ELF-1 (cell line): ENCODE measurements around the gene RPL10.
A peak's percentile ranks its signal among the peaks of the same experiment; 100 is the strongest.

Source experiments
- DNase-seq: peaks from one replicate; pipeline ENCODE4 v3.0.0-alpha.2; 2016; ENCODE audit warnings: low read depth, low spot score

The RPL10 gene

GRCh38 chrX:154430916-154431315, 32.7 kb downstream of the RPL10 start:
- DNase-seq = peak; percentile 83

DNA sequence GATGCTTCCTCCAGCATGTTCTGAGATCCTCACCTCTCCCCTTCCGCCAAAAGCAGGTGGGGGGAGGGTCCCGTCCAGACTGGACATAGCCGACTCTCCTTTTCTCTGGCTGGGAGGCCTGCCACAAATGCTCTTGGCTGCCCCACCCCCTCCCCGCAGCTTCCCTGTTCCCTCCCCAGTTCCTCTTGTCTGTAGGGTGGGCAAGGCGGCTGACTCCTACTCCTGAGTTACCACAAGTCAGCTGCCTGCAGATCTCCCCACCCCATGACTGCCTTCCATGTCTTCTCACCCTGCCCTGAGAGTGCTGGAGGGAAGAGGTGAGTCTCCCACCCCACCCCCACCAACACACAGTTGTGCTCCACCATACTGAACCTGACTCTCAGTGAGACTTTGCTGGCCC, 33.2 kb downstream of the RPL10 start:
- DNase-seq = no peak

- no peak for DNase-seq
Observed at GRCh38 chrX:154432210-154432609, 34.0 kb downstream of the RPL10 start.

DNA sequence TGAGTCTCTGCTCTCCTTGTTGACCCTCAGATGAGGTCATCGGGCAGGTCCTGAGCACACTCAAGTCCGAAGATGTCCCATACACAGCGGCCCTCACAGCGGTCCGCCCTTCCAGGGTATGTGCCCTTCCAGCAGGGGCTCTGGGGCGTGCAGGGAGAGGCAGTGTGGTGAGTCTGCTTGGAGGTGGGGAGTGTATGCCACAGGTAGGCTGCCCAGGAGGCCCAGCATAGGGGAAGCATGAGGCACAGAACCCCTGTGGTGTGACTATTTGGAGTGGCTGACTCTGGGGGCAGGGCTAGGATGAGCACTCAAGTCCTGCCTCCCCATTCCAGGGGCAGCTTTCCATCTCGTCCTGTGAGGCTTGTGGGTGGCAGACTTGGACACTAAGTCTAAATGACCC, 35.4 kb downstream of the RPL10 start:
- no peak for DNase-seq

DNA sequence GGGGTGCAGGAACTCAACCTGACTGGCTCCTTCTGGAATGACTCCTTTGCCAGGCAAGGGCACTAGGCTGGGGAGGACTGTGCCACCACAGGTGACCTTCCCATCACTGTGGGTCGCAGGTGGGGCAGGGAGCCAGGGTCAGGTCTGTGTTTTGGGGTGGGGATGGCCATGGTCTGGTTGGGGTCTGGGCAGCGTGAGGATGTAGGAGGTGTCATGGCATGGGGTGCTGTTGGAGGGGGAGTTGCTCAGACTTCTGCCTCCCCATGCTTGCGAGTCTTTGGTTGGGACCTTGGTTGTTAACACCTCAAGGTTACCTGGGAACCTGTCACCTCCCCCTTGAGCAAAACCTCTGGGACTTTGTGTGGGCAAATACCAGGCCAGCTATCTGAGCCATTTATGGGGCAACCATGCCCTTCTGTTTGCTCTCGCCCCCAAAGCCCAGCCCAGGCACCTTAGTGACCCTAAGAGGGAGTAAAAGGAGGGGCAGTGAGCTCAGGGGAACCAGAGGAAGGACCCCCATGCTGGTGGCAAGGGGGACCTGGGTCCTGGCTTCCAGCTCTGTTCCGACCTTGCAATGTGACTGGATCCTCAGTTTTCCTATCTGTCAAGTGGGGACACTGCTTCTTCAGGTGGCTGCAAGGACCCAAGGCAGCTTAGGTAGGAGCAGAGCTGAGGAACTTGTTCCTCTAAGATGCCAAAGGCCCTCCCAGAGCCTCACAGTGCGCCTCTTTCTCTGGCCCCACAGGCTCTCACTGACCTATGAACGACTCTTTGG, 36.4 kb downstream of the RPL10 start:
- DNase-seq = no peak

GRCh38 chrX:154435171-154435733, 37.1 kb downstream of the RPL10 start:
- no peak for DNase-seq

DNA sequence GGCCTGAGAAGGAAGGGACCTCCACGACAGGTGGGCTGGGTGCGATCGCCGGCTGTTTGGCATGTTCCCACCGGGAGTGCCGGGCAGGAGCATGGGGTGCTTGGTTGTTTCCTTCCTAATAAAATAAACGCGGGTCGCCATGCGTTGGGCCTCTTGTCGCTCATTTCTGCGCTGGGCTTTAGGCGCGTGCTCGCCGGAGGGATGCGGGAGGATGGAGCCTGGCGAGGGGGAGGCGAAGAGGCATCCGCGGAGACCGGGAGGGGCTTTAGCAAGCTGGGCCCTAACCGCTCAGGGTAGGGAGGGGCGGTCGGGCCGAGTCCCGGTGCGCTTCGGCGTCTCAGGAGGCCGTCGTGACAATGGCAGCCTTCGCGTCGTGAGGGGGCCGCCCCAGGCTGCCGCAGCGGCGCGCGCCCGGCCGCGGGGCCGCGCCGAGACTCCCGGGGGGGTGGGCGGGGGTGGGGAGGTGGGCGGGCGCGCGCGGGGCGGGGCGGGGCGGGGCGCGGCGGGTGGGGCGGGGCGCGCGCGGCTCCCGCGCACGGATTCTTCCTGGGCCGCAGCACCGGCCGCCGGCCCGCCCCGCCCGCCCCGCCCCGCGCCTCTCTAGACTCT, 38.3 kb downstream of the RPL10 start:
- DNase-seq = peak; percentile 76

DNA sequence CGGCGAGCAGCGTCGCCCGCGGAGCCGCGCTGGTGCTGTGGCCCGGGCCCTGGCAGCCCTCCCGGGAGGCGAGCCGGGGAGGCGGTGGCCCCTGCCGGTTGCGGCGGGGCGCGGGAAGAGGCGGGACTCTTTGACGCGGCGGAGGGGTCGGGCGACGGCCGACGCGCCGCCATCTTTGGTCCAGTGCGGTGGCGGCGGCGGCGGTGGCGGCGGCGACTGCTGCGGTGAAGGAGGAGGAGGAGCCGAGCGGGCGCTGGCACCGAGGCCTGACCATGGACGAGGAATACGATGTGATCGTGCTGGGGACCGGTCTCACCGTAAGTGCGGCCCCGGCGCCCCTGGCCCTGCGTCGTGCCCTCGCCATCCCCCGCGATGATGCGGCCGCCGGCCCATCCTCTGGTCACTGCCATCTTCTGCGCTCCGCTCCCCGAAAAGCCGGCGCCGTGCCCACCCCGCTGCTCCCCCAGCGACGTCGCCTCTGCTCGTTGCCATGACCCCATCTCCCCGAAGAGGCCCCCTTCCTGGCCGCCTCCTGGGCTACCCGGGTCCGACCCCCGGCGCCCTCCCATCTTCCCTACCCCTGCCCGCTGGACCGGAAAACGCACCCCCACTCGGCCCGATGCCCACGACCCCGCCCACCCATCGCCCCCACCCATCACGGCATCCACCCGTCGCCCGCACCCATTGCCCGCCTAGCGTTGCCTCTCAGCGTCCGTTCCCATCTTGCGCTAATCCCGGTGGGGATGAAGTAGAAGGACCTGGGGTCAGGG, 39.0 kb downstream of the RPL10 start, which contains the start of gene GDI1:
TSS of gene GDI1 (plus strand) at position 172 of the 770 bp plus-strand sequence. CDS start at position 273, 101 bp downstream.
- DNase-seq = peak; percentile 60

DNA sequence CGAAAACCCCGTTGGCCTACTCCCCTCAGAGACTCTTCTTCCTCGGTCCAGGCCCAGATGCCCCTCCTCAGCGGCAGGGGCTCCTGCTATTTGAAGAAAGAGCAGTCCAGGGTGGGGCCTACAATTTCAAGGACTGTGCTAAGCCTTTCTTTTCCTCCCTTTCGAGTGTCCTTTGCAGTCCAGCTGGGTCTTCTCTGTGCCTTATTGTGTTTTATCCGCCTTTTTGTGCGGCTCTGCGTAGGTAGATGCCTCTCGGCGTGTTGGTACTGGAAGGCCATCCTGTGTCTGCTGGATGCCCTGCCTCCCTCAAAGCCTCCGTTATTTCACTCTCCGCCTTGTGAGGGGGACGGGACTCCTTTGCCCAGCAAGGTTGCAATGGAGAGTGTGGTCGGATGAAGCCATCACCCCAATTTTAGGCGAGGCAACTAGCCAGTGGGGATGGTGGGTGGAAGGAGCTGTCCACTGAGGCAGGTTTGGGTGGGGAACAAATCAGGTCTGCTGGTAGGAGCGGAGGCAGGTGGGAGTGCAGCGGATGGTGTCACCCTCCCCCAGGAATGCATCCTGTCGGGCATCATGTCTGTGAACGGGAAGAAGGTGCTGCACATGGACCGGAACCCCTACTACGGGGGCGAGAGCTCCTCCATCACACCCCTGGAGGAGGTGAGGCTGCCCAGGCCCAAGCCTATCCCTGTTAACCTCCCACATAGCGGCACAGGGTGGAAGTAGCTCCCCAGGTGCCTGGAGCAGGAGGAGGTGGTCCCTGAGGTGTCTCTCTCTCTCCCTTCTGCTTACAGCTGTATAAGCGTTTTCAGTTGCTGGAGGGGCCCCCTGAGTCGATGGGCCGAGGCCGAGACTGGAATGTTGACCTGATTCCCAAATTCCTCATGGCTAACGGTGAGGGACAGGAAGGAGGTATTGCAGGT, 40.1 kb downstream of the RPL10 start:
- no peak for DNase-seq

- no peak for DNase-seq
Observed at GRCh38 chrX:154439841-154440240, 41.7 kb downstream of the RPL10 start.

DNA sequence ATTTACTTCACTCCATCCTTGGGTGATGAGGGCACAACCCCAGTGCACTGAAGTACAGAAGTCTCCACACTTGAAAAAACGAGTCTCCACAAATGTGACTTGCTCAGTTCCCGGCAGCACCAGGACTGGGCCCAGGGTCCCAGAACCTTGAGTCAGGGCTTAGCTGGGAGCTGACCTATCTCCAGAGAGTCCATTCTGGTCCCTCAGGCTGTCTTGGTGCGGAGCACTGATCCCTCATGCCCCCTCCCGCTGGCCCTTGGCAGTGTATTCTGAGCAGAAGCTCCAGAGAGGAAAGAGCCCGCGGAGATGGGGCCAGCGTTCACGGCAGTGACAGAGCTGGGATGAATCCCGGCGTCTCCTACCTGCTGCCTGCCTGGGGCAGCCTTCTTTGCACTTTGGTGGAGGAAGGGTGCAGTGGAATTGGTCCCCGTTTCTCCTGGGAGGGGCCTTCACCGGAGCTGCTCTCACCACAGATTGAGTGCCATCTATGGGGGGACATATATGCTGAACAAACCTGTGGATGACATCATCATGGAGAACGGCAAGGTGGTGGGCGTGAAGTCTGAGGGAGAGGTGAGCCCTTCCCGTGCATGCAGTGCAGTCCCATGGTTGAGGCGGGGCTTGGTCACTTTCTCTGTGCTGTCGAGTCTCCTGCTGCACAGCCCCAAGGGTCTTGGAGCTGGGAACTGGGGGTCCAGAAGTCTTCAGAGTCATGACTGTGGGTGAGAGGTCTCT, 42.6 kb downstream of the RPL10 start:
- no peak for DNase-seq

DNA sequence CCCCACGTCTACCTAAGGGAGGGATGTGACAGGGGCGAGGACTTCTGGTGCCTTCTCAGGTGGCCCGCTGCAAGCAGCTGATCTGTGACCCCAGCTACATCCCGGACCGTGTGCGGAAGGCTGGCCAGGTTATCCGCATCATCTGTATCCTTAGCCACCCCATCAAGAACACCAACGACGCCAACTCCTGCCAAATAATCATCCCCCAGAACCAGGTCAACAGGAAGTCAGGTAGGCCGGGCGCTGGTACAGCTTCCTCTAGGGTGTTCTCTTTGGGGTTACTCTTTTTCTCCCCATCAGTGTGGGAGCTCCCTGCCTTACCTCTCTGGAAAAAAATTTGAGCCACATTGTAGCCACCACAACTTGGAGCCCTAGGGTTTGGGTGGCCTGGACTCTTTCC, 43.4 kb downstream of the RPL10 start:
- DNase-seq = no peak

DNA sequence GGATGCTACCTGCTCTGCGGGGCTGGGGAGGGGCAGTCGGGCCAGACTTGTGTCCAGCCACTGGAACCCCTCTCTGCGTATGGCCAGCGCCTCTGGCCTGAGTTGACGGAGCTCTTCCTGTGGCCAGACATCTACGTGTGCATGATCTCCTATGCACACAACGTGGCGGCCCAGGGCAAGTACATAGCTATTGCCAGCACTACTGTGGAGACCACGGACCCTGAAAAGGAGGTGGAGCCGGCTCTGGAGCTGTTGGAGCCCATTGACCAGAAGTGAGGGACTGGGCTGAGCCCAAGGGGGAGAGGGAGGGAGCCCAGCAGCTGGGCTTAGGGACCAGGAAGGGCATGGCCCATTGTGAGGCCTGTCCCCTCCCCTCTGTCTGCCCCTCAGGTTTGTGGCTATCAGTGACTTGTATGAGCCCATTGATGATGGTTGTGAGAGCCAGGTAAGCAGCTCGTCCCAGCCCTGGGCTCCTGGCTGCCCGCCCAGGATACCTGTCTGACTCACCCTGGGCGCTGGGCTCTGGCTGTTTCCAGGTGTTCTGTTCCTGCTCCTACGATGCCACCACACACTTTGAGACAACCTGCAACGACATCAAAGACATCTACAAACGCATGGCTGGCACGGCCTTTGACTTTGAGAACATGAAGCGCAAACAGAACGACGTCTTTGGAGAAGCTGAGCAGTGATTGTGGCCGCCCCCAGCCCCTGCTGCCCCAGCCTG, 44.0 kb downstream of the RPL10 start:
- DNase-seq = no peak

GRCh38 chrX:154443479-154443910, 45.3 kb downstream of the RPL10 start:
- DNase-seq = peak; percentile 53

- no peak for DNase-seq
Observed at GRCh38 chrX:154443992-154444754, 46.0 kb downstream of the RPL10 start, which contains the start of gene FAM50A. TSS of gene FAM50A (plus strand) at chrX:154444141. CDS start at chrX:154444236, 95 bp downstream.

DNA sequence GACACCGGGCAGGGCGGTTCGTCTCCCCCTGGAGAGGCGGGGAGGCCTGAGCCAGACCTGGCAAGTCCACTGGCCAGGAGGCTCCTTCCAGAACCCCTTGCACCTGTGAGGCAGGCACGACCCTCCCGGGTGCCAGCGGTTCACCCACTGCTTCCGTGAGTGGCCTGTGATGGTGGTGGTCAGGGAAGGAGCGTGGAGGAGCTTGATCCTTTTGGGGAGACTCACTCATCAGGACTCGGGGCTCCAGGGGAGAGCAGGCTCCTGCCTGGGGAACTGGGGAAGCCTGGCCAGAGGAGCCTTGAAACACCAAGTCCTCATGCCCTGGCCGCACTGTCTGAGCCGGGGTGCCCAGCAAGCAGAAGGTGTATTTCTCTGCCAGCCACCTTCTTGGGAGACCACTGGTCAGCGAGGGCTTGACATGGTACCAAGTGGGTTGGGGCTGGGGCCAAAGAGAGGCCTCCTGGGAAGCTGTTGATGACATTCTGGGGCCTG, 46.6 kb downstream of the RPL10 start:
- DNase-seq = no peak

DNA sequence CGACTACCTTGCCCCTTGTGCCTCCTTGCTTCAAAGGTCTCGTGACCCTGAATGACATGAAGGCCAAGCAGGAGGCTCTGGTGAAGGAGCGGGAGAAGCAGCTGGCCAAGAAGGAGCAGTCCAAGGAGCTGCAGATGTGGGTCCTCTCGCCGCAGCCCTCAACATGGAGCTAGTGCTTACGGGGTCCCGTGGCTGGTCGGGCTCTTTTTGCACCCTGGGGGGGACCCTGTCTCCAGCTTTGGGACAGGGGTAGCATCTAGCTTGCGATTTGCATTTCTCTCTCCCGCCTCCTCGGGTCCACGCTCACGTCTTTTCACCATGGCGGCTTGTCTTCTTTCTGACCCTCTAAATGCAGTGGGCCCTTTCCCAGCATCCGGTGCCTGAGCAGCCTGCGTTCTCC, 47.6 kb downstream of the RPL10 start:
- DNase-seq = no peak

- no peak for DNase-seq
Observed at GRCh38 chrX:154446430-154446829, 48.3 kb downstream of the RPL10 start.

DNA sequence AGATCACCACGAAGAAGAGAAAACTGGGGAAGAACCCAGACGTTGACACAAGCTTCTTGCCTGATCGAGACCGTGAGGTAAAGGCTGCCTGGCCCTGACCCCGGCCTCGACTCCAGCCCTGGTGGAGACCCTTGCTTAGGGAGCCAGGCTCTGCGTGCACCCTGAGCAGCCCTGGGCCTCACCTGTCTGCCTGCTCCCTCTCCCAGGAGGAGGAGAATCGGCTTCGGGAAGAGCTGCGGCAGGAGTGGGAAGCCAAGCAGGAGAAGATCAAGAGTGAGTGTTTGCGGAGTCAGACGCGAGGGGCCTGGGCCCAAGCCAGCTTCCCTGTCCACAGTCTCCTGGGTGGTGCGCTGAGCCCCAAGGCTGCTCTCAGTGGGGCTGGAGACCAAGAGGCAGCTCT, 50.3 kb downstream of the RPL10 start:
- DNase-seq = no peak
